Panc1 (cell line): ENCODE measurements around the gene AHI1. TPM values are rescaled to one million over a fixed set of nuclear protein-coding genes. Genes with fewer than 3 reads are reported as not detected.

Source experiments
- ATAC-seq: fragments of 200-7000 bp; cut with Tn5 transposase; 2 replicates; pipeline ENCODE4 v1.9.1; 2020; ENCODE audit warnings: mild to moderate bottlenecking, moderate library complexity
- BruUV-seq: library from RNA; stranded (reverse); fragments of 400-500 nt; replicated peaks from 2 replicates; lab custom pipeline; 2021; lab: Mats Ljungman, UMichigan
- CTCF ChIA-PET: fragments of 300-600 bp; sonication (Branson Sonifier 250); formaldehyde crosslinking; loops from one replicate; lab custom pipeline; 2022; ENCODE audit warnings: antibody characterized with exemption; lab: Charles Lee
- POLR2A ChIA-PET: fragments of 300-600 bp; sonication (Branson Sonifier 250); formaldehyde crosslinking; loops from one replicate; lab custom pipeline; 2022; ENCODE audit warnings: antibody characterized with exemption; lab: Charles Lee
- DNase-seq: peaks from one replicate; pipeline ENCODE4 v3.0.0-alpha.2; 2010; ENCODE audit warnings: low read depth, low spot score
- H3K27ac ChIP-seq: 2 replicates; pipeline ENCODE4 v1.5.1; 2011; ENCODE audit warnings: mild to moderate bottlenecking, low read length, inconsistent platforms
- H3K27me3 ChIP-seq: fragments of 200-500 bp; sonication (Bioruptor generic); 2 replicates; pipeline ENCODE4 v1.6.0; 2014; ENCODE audit warnings: low read length, inconsistent platforms; ENCODE audit not compliant: control insufficient read depth, insufficient read depth
- H3K36me3 ChIP-seq: fragments of 200-500 bp; sonication (Bioruptor generic); 2 replicates; pipeline ENCODE4 v1.5.1; 2014; ENCODE audit warnings: inconsistent platforms, mild to moderate bottlenecking, low read length, moderate library complexity; ENCODE audit not compliant: control insufficient read depth, insufficient read depth
- H3K4me1 ChIP-seq: 2 replicates; pipeline ENCODE4 v1.5.1; 2011; ENCODE audit warnings: inconsistent platforms, mild to moderate bottlenecking, low read length, moderate library complexity; ENCODE audit not compliant: control insufficient read depth, insufficient read depth
- H3K4me3 ChIP-seq, 2 experiments: 2 replicates each; pipeline ENCODE4 v1.5.1; 2011 to 2012; ENCODE audit warnings: low read depth in 2 of 2, low read length in 2 of 2, mild to moderate bottlenecking in 2 of 2, inconsistent platforms in 1 of 2, moderate library complexity in 1 of 2
- H3K9me3 ChIP-seq: fragments of 200-500 bp; sonication (Bioruptor generic); 2 replicates; pipeline ENCODE4 v1.5.1; 2014; ENCODE audit warnings: low read depth, mild to moderate bottlenecking, inconsistent platforms, low read length, moderate library complexity; ENCODE audit not compliant: control insufficient read depth, insufficient read depth
- POLR2AphosphoS5 ChIP-seq: IDR thresholded peaks from 2 replicates; pipeline ENCODE4 v1.6.1; 2012; ENCODE audit warnings: mild to moderate bottlenecking, low read depth, low read length, moderate library complexity
- SIN3A ChIP-seq: IDR thresholded peaks from 2 replicates; pipeline ENCODE4 v1.6.1; 2012; ENCODE audit warnings: low read depth, mild to moderate bottlenecking, low read length, moderate library complexity, borderline replicate concordance; ENCODE audit not compliant: insufficient read depth
- TCF7L2 ChIP-seq: IDR thresholded peaks from 2 replicates; pipeline ENCODE4 v1.6.1; 2011; ENCODE audit warnings: mild to moderate bottlenecking, low read depth, low read length, inconsistent platforms
- in situ Hi-C: cut with HindIII; loops from 2 replicates; pipeline ENCODE4 v1.10.0; 2016; ENCODE audit warnings: low sequenced_read_pairs, low pct_unique_long_range_greater_than_20kb
- intact Hi-C: fragments of 100-400 bp; cut with micrococcal nuclease; formaldehyde crosslinking; loops from one replicate; pipeline ENCODE4 v1.10.0; 2022; ENCODE audit not compliant: unreplicated experiment
- total RNA-seq: library from RNA; stranded (reverse); gene quantifications from one replicate; pipeline ENCODE4 v1.2.1, GENCODE V29; 2021; ENCODE audit not compliant: unreplicated experiment
- TF ChIP-seq, protein P1 (sequence below), 2 experiments: IDR thresholded peaks; 2 replicates each; pipeline ENCODE4 v1.6.1; 2011 to 2012; ENCODE audit warnings: low read depth in 2 of 2, control low read depth in 1 of 2, low read length in 1 of 2, mild to moderate bottlenecking in 1 of 2, moderate library complexity in 1 of 2; ENCODE audit not compliant: insufficient read depth in 1 of 2
- TF ChIP-seq, protein P2 (sequence below): fragments of 450-650 bp; IDR thresholded peaks from 2 replicates; pipeline ENCODE4 v1.5.1; 2017; ENCODE audit warnings: mild to moderate bottlenecking

AHI1 gene
- total RNA-seq, 1 experiment from 2014 or later = 22.3 TPM

DNA sequence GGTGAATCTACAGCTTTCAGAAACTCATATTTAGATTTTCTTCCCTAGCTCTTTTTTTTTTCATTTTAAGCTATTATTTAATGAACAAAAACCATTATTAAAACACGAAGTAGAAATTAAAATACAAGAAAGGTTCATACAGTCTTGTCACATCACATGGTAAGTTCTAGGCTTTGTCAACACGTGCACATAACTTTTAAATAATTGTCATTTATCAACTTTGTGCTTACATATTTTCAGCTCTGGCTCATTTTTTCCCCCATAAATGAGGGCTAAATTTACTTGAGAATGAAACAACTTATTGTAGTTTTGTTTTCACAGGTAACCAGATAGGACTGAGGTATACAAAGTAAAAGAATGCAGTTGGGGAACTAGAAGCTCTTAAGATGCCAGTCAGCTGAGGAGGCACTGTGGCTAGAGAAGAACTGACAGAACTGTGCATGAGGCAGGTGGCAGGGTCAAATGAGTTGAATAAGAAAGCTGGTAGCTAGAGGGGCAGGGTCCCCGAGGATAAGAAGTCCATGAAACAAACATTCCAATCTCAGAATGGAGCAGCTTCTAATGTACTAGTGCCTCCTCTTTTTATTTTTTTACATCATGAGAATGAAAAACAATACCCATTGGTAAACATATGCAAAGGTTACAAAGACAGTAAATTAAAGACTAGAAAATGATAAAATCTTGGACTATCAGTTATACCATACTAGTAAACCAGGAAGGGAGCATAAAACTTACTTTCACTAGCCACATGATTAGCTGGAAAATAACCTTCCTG is 174.9 kb downstream of the AHI1 start:
- intact Hi-C loops = no loop called here
- in situ Hi-C loops = no loop called here
- Histone ChIP-seq H3K4me3 (no peak overlapping the region), H3K27me3 (no peaks in the 10 kb centered on the region), H3K9me3 (no peaks in the 10 kb centered on the region), H3K27ac (no peak overlapping the region), H3K4me1 (no peaks in the 10 kb centered on the region), H3K36me3 (no peaks in the 10 kb centered on the region)
- TF ChIP-seq TCF7L2 (no peak), SIN3A (no peak), POLR2AphosphoS5 (no peak)
- TF ChIP-seq, protein P1, sequence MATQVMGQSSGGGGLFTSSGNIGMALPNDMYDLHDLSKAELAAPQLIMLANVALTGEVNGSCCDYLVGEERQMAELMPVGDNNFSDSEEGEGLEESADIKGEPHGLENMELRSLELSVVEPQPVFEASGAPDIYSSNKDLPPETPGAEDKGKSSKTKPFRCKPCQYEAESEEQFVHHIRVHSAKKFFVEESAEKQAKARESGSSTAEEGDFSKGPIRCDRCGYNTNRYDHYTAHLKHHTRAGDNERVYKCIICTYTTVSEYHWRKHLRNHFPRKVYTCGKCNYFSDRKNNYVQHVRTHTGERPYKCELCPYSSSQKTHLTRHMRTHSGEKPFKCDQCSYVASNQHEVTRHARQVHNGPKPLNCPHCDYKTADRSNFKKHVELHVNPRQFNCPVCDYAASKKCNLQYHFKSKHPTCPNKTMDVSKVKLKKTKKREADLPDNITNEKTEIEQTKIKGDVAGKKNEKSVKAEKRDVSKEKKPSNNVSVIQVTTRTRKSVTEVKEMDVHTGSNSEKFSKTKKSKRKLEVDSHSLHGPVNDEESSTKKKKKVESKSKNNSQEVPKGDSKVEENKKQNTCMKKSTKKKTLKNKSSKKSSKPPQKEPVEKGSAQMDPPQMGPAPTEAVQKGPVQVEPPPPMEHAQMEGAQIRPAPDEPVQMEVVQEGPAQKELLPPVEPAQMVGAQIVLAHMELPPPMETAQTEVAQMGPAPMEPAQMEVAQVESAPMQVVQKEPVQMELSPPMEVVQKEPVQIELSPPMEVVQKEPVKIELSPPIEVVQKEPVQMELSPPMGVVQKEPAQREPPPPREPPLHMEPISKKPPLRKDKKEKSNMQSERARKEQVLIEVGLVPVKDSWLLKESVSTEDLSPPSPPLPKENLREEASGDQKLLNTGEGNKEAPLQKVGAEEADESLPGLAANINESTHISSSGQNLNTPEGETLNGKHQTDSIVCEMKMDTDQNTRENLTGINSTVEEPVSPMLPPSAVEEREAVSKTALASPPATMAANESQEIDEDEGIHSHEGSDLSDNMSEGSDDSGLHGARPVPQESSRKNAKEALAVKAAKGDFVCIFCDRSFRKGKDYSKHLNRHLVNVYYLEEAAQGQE (IDR thresholded peaks at IDR 0.05; ENCODE audit: insufficient read depth in 1 of 2, low read depth in 2 of 2, low read length in 1 of 2) = no peak
- TF ChIP-seq, protein P2, sequence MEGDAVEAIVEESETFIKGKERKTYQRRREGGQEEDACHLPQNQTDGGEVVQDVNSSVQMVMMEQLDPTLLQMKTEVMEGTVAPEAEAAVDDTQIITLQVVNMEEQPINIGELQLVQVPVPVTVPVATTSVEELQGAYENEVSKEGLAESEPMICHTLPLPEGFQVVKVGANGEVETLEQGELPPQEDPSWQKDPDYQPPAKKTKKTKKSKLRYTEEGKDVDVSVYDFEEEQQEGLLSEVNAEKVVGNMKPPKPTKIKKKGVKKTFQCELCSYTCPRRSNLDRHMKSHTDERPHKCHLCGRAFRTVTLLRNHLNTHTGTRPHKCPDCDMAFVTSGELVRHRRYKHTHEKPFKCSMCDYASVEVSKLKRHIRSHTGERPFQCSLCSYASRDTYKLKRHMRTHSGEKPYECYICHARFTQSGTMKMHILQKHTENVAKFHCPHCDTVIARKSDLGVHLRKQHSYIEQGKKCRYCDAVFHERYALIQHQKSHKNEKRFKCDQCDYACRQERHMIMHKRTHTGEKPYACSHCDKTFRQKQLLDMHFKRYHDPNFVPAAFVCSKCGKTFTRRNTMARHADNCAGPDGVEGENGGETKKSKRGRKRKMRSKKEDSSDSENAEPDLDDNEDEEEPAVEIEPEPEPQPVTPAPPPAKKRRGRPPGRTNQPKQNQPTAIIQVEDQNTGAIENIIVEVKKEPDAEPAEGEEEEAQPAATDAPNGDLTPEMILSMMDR = no peak
- CTCF ChIA-PET = interaction anchor here (0.6 kb wide), 1 partner anchor 50 kb away, joined by 4 read pairs; no protein-coding TSS in a partner anchor
- no peak for ATAC-seq
- POLR2A ChIA-PET = no interaction called here
- BruUV-seq = no TSS peak
- DNase-seq = no peak

DNA sequence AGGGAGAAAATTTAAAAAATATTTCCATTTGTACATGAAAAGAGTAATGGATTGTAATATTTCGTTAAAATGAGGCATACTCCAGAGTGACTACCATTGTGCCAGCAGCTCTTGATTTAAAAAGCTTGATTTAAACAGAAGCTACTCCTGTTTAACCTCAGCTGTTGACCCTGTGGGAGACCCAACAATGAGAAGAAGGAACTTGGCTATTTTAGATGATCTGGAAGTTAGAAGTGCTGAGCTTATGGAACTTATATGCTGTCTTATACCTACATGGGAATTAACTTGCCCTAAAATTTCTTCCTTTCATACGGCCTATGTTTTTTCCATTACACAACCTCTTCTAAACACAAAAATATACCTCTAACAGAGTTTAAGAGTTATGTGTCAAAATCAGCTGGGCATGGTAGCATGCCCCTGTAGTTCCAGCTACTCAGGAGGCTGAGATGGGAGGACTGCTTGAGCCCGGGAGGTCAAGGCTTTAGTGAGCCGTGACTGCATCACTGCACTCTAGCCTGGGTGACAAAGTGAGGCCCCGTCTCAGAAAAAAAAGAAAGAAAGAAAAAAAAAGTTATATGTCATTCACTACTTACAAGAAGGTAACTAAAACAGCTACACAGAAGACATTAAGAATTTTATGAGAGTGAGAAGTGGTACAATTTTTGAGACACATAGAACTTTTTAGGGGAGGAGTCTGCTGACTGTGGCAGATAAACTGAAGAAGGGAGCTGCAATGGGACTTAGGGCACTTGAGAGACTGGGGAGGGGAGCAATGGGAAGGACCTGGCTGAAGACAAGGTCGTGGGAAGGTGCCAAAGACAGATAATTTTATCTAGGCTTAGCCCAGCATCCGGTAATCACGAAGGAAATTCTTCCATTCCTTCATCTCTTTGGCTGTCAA is 176.6 kb downstream of the AHI1 start:
- CTCF ChIA-PET = no interaction called here
- intact Hi-C loops = no loop called here
- Histone ChIP-seq H3K9me3 (no peaks in the 10 kb centered on the region), H3K27ac (no peak overlapping the region), H3K4me1 (no peaks in the 10 kb centered on the region), H3K36me3 (no peaks in the 10 kb centered on the region), H3K4me3 (no peak overlapping the region), H3K27me3 (no peaks in the 10 kb centered on the region)
- TF ChIP-seq, protein P2 = no peak
- TF ChIP-seq SIN3A (no peak), TCF7L2 (no peak), POLR2AphosphoS5 (no peak)
- TF ChIP-seq, protein P1 (IDR thresholded peaks at IDR 0.05; ENCODE audit: insufficient read depth in 1 of 2, low read depth in 2 of 2, low read length in 1 of 2) = no peak
- POLR2A ChIA-PET = no interaction called here
- ATAC-seq = no peak
- in situ Hi-C loops = no loop called here
- no peak for DNase-seq
- BruUV-seq = no TSS peak
